WERI-Rb-1 (cell line): ENCODE data around the gene MCM7.

Experiments used
- DNase-seq: peaks from one replicate; pipeline ENCODE4 v3.0.0-alpha.2; 2020
- H3K27ac ChIP-seq: fragments of 250-450 bp; sonication (Bioruptor Pico); 2 replicates; pipeline ENCODE4 v1.5.1; 2020; ENCODE audit warnings: mild to moderate bottlenecking, moderate library complexity
- H3K27me3 ChIP-seq: fragments of 250-450 bp; sonication (Bioruptor Pico); 2 replicates; pipeline ENCODE4 v1.5.1; 2021; ENCODE audit warnings: mild to moderate bottlenecking, low read depth, moderate library complexity; ENCODE audit not compliant: insufficient read depth, severe bottlenecking
- H3K36me3 ChIP-seq: fragments of 250-450 bp; sonication (Bioruptor Pico); 2 replicates; pipeline ENCODE4 v1.5.1; 2020; ENCODE audit warnings: mild to moderate bottlenecking, moderate library complexity
- H3K4me3 ChIP-seq: 2 replicates; pipeline ENCODE4 v1.5.1; 2011; ENCODE audit warnings: low read depth, mild to moderate bottlenecking, control low read depth, low read length
- H3K9me3 ChIP-seq: fragments of 250-450 bp; sonication (Bioruptor Pico); 2 replicates; pipeline ENCODE4 v1.5.1; 2021; ENCODE audit warnings: mild to moderate bottlenecking, moderate library complexity; ENCODE audit not compliant: severe bottlenecking
- TF ChIP-seq, protein P1 (sequence below): IDR thresholded peaks from 2 replicates; pipeline ENCODE4 v1.5.1; 2011; ENCODE audit warnings: low read depth, mild to moderate bottlenecking, control low read depth, inconsistent platforms, low read length

Gene MCM7

GRCh38 chr7:100057006-100057405, 44.2 kb downstream of the MCM7 start:
- TF ChIP-seq, protein P1, sequence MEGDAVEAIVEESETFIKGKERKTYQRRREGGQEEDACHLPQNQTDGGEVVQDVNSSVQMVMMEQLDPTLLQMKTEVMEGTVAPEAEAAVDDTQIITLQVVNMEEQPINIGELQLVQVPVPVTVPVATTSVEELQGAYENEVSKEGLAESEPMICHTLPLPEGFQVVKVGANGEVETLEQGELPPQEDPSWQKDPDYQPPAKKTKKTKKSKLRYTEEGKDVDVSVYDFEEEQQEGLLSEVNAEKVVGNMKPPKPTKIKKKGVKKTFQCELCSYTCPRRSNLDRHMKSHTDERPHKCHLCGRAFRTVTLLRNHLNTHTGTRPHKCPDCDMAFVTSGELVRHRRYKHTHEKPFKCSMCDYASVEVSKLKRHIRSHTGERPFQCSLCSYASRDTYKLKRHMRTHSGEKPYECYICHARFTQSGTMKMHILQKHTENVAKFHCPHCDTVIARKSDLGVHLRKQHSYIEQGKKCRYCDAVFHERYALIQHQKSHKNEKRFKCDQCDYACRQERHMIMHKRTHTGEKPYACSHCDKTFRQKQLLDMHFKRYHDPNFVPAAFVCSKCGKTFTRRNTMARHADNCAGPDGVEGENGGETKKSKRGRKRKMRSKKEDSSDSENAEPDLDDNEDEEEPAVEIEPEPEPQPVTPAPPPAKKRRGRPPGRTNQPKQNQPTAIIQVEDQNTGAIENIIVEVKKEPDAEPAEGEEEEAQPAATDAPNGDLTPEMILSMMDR = no peak
- Histone ChIP-seq H3K9me3 (no peaks in the 10 kb centered on the region), H3K4me3 (no peak overlapping the region), H3K36me3 (peaks cover 41% of the 10 kb centered on the region), H3K27me3 (no peaks in the 10 kb centered on the region), H3K27ac (no peak overlapping the region)
- DNase-seq = no peak

GRCh38 chr7:100053215-100053614, 48.0 kb downstream of the MCM7 start:
- peaks cover 15% of the 10 kb centered on the region for H3K36me3 ChIP-seq
- peak; percentile 40 for DNase-seq
- H3K9me3 ChIP-seq = no peaks in the 10 kb centered on the region
- H3K27me3 ChIP-seq = no peaks in the 10 kb centered on the region
- no peak overlapping the region for H3K4me3 ChIP-seq
- no peak overlapping the region for H3K27ac ChIP-seq
- TF ChIP-seq, protein P1 = no peak

- H3K9me3 ChIP-seq = no peaks in the 10 kb centered on the region
- TF ChIP-seq, protein P1 = no peak
Measured at GRCh38 chr7:100051611-100052010, 49.6 kb downstream of the MCM7 start.

DNA sequence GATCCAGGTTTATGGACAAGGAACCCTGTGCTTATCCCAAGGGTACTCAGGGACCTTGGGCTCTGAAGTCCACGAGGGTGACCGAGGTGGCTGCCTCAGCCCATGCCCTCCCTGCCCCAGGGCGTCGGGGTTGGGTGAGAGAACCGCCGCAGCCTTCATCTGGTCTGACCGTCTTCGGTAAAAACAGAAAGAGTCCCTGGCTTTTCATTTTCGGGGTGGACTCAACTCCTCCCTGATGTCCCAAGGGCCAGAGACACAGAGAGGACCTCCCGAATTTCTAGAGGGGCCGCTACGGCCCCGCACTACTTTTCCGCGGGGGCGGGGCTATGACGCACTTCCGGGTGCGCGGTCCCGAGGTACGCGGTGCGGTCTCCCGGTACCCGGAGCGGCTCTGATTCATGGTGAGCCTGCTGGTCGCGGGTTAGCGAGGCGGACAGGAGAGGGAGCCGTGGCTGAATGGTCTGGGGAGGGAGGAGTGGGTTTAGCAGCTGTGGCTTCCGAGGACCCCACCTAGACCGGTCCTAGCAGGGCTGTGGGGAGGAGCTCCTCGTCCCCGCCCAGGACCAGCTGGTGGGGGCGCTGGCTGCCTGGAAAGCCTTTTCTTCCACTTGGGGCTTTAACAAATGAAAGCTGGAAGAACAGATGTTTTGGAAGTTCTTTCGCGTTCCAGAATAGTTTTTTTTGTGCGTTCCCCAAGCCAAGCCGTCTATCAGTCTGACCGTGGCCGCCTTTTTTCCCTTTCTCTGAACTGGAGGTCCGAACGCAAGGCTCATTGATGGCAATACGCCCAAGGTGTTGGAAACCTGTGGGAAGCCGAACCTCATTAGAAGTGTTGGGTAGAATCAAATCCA, 51.5 kb downstream of the MCM7 start, which contains the start of gene ZSCAN21:
TSS of gene ZSCAN21 (plus strand) at position 334 of the 851 bp plus-strand sequence. CDS start 7,233 bp downstream, outside the sequence.
- peak; percentile 83 for DNase-seq
- Histone ChIP-seq H3K27me3 (no peaks in the 10 kb centered on the region), H3K4me3 (peak within 1 kb of the TSS; percentile 55), H3K9me3 (no peaks in the 10 kb centered on the region), H3K36me3 (no peaks in the 10 kb centered on the region; the same call in none of the 2 replicates), H3K27ac (peak within 1 kb of the TSS; percentile 89)
- TF ChIP-seq, protein P1 = 0 out of 2 replicates have a peak, but pooled peaks have one; percentile 21

More at GRCh38 chr7:100051611-100052010, 49.6 kb downstream of the MCM7 start:
- DNase-seq = no peak
- Histone ChIP-seq H3K36me3 (no peaks in the 10 kb centered on the region; the same call in none of the 2 replicates), H3K27ac (no peak overlapping the region), H3K4me3 (no peak overlapping the region), H3K27me3 (no peaks in the 10 kb centered on the region)

- no peaks in the 10 kb centered on the region for H3K9me3 ChIP-seq
- H3K36me3 ChIP-seq = no peaks in the 10 kb centered on the region; the same call in none of the 2 replicates
- no peaks in the 10 kb centered on the region for H3K27me3 ChIP-seq
- DNase-seq = no peak
- no peak overlapping the region for H3K4me3 ChIP-seq
- H3K27ac ChIP-seq = no peak overlapping the region
- TF ChIP-seq, protein P1 = no peak
Measured at GRCh38 chr7:100048680-100049079, 52.5 kb downstream of the MCM7 start.
